Measurements from ENCODE around the gene CETP.

CETP gene

DNA sequence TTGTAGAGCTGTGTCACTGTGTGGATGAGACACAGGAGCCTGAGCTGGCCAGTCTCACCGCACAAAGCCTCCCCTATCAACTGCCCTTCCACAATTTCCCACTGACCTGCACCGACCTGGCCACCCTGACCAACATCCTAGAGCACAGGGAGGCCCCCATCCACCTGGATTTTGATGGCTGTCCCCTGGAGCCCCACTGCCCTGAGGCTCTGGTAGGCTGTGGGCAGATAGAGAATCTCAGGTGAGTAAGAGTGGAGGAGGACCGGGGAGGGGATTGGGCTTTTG lies 65.0 kb downstream of the CETP start:
- Histone ChIP-seq H3K27ac (ENCODE audit: low read depth, low read length) (no peak overlapping the region), H3K9ac (ENCODE audit: low read length) (no peak overlapping the region), H3K4me3 (ENCODE audit: low read length) (no peak overlapping the region), H3K27me3 (ENCODE audit: control insufficient read depth, insufficient read depth, low read length) (no peaks in the 10 kb centered on the region), H3K36me3 (ENCODE audit: control insufficient read depth, insufficient read depth, low read length) (peaks cover 8% of the 10 kb centered on the region), H3K4me1 (ENCODE audit: control insufficient read depth, insufficient read depth, low read length) (no peaks in the 10 kb centered on the region)

DNA sequence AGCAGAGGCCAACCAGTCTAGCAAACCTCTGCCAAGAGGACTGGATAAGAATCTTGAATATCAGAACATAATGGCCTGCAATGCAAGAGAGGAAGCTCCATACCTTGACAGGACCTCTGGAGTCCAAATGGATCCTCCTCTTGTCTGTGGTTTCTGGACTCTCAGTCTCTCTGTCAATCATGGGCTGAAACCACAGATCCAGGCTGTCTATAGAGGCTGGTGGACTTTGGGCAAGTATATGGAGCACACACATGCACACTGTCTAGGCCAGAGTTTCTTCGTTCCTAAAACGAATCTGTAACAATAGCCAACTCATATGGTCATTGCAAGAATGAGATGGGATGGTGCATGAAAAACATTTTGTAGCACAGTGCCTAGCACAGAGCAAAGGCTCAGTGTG lies 65.3 kb downstream of the CETP start:
- Histone ChIP-seq H3K27ac (ENCODE audit: low read depth, low read length) (no peak overlapping the region), H3K36me3 (ENCODE audit: control insufficient read depth, insufficient read depth, low read length) (peaks cover 5% of the 10 kb centered on the region), H3K9ac (ENCODE audit: low read length) (no peak overlapping the region), H3K4me1 (ENCODE audit: control insufficient read depth, insufficient read depth, low read length) (no peaks in the 10 kb centered on the region), H3K27me3 (ENCODE audit: control insufficient read depth, insufficient read depth, low read length) (no peaks in the 10 kb centered on the region), H3K4me3 (ENCODE audit: low read length) (no peak overlapping the region)

GRCh38 chr16:57028086-57028485 lies 66.3 kb downstream of the CETP start:
- Histone ChIP-seq H3K27me3 (ENCODE audit: control insufficient read depth, insufficient read depth, low read length) (no peaks in the 10 kb centered on the region), H3K4me1 (ENCODE audit: control insufficient read depth, insufficient read depth, low read length) (no peaks in the 10 kb centered on the region), H3K4me3 (ENCODE audit: low read length) (no peak overlapping the region), H3K36me3 (ENCODE audit: control insufficient read depth, insufficient read depth, low read length) (no peaks in the 10 kb centered on the region), H3K9ac (ENCODE audit: low read length) (no peak overlapping the region), H3K27ac (ENCODE audit: low read depth, low read length) (no peak overlapping the region)

DNA sequence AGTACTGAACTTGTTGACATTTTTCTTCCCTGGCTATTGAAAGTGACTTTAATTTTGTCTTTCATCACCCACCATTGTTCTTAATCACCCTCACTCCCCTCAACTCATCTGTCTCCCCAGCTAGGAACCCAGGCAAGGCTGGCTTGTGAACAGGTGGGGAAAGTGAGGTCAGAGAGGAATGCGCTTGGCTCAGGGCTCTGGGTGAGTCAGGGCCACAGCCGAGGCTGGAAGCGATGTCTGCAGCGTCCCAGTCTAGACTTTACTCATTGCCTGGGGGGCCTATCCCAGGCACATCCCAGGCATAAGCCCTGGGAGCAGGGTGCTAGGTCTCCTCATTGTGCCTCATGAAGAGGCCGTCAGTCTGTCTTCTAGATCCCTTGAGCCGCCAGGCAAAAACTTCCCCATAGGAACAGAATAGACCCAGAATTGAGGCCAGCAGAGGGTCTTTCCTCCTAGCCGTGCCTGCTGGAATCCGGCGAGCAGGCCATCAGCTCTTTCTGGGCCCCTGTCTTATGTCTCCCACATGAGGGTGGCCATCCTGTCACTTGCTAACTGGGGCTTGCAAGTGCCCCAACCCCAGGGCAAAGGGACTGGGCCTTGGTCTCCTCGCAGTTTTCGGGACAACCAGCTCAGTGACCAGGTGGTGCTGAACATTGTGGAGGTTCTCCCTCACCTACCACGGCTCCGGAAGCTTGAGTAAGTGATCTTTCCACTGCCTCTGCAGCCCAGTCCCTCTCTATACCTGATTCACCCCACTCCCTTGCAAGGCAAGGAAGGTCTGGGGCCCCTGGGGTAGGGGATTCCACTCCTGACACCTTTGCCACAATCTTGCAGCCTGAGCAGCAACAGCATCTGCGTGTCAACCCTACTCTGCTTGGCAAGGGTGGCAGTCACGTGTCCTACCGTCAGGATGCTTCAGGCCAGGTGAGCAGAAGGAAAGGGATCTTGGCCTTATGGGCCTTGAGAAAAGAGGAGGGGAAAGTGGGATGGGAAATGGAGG lies 67.7 kb downstream of the CETP start:
- H3K36me3 ChIP-seq (ENCODE audit: control insufficient read depth, insufficient read depth, low read length), result no peaks in the 10 kb centered on the region
- H3K27me3 ChIP-seq (ENCODE audit: control insufficient read depth, insufficient read depth, low read length), result no peaks in the 10 kb centered on the region

GRCh38 chr16:57030346-57030902 lies 68.7 kb downstream of the CETP start:
- Histone ChIP-seq H3K27me3 (ENCODE audit: control insufficient read depth, insufficient read depth, low read length) (no peaks in the 10 kb centered on the region), H3K4me3 (ENCODE audit: low read length) (no peak overlapping the region), H3K27ac (ENCODE audit: low read depth, low read length) (no peak overlapping the region), H3K4me1 (ENCODE audit: control insufficient read depth, insufficient read depth, low read length) (no peaks in the 10 kb centered on the region), H3K9ac (ENCODE audit: low read length) (no peak overlapping the region), H3K36me3 (ENCODE audit: control insufficient read depth, insufficient read depth, low read length) (peaks cover 6% of the 10 kb centered on the region)

More for the DNA sequence above, 67.7 kb downstream of the CETP start:
- Histone ChIP-seq H3K4me3 (ENCODE audit: low read length) (no peak overlapping the region), H3K9ac (ENCODE audit: low read length) (no peak overlapping the region), H3K4me1 (ENCODE audit: control insufficient read depth, insufficient read depth, low read length) (no peaks in the 10 kb centered on the region), H3K27ac (ENCODE audit: low read depth, low read length) (no peak overlapping the region)

GRCh38 chr16:57031156-57031555 lies 69.4 kb downstream of the CETP start:
- peaks cover 8% of the 10 kb centered on the region for H3K36me3 ChIP-seq (ENCODE audit: control insufficient read depth, insufficient read depth, low read length)
- no peak overlapping the region for H3K9ac ChIP-seq (ENCODE audit: low read length)
- H3K4me3 ChIP-seq (ENCODE audit: low read length), result no peak overlapping the region
- H3K4me1 ChIP-seq (ENCODE audit: control insufficient read depth, insufficient read depth, low read length), result no peaks in the 10 kb centered on the region
- H3K27me3 ChIP-seq (ENCODE audit: control insufficient read depth, insufficient read depth, low read length), result no peaks in the 10 kb centered on the region
- no peak overlapping the region for H3K27ac ChIP-seq (ENCODE audit: low read depth, low read length)

- H3K4me1 ChIP-seq (ENCODE audit: control insufficient read depth, insufficient read depth, low read length), result no peaks in the 10 kb centered on the region
- H3K27ac ChIP-seq (ENCODE audit: low read depth, low read length), result no peak overlapping the region
- no peaks in the 10 kb centered on the region for H3K27me3 ChIP-seq (ENCODE audit: control insufficient read depth, insufficient read depth, low read length)
- no peak overlapping the region for H3K4me3 ChIP-seq (ENCODE audit: low read length)
- H3K9ac ChIP-seq (ENCODE audit: low read length), result no peak overlapping the region
- H3K36me3 ChIP-seq (ENCODE audit: control insufficient read depth, insufficient read depth, low read length), result peaks cover 9% of the 10 kb centered on the region
These were observed 70.6 kb downstream of the CETP start for GRCh38 chr16:57032346-57032745.

DNA sequence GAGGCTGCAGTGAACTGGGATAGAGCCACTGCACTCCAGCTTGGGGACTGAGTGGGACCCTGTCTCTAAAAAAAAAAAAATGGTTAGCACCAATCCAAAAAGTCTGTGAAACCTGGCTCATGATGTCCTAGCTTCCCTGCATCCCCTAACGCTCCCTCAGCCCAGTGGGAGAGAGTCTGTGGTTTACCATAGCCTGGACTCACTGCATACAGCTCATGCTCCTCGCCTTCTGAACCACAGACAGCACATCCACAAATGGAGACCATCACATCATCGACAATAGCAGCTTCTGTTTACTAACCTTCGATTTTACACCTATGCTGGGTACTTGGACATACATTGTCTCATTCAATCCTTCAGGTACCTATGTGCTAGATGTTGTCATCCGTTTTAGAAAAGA lies 71.2 kb downstream of the CETP start:
- H3K9ac ChIP-seq (ENCODE audit: low read length), result no peak overlapping the region
- H3K4me3 ChIP-seq (ENCODE audit: low read length), result no peak overlapping the region
- H3K27me3 ChIP-seq (ENCODE audit: control insufficient read depth, insufficient read depth, low read length), result no peaks in the 10 kb centered on the region
- peaks cover 14% of the 10 kb centered on the region for H3K36me3 ChIP-seq (ENCODE audit: control insufficient read depth, insufficient read depth, low read length)
- H3K4me1 ChIP-seq (ENCODE audit: control insufficient read depth, insufficient read depth, low read length), result no peaks in the 10 kb centered on the region
- no peak overlapping the region for H3K27ac ChIP-seq (ENCODE audit: low read depth, low read length)
